GM19238 (cell line): ENCODE results near the gene MRPL30.
"Not testable (repeated sequence)": the region's sequence is repeated elsewhere in the genome, so short reads cannot be mapped to it uniquely, and the experiment has no call there.

Source experiments
- DNase-seq: peaks from one replicate; pipeline ENCODE4 v3.0.0; 2011; ENCODE audit warnings: low spot score; ENCODE audit not compliant: insufficient read length

MRPL30 gene

DNA sequence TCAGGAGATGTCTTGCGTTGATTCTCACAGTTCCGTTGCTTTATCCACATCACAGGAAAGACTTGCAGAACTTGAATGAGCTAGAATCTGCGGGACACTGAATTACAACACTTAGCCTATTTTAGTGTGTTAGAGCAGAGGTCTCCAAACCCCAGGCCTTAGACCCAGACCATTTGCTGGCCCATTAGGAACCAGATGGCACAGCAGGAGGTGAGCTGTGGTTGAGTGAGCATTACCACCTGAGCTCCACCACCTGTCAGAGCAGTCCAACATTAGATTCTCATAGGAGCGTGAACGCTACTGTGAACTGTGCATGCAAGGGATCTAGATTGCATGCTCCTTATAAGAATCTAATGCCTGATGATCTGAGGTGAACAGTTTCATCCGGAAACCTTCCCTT, 3.8 kb downstream of the MRPL30 start:
- no peak for DNase-seq

DNA sequence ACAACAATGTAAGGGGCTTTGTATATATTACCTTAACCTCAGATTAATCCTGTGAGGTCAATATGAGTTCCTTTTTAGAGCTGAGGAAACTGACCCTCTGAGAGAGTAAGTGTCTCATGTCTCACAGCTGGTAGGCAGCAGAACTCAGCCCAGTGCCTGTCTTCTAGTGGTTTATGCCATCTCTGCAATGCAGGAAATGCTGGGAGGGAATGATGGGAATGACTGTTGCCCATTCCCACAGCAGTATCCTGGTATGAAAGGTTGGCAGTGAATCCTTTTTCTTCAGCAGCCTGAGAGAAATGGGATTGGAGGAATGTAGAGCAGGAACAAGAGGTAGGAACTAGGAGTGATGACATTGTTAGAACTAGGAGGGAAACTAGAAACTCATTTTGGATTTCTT, 6.0 kb downstream of the MRPL30 start:
- DNase-seq = no peak

DNA sequence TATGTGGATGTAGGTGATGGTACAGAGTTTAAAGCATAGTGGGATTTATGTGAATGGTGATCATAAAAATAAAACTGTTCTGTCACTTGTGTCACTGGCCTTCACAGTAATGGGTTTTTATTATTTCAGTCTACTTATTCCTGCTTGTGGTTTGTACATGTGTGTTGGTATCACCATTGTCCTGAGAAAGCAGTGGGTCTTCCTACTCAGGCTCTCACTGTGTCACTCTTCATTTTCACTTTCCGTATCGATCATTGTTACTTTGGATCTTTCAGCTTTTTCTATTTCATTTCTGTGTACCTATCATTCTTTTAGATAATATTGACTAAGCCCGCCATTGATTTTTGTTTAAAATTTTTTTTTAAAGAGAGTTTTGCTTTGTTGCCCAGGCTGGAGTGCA, 7.4 kb downstream of the MRPL30 start:
- DNase-seq = no peak

DNA sequence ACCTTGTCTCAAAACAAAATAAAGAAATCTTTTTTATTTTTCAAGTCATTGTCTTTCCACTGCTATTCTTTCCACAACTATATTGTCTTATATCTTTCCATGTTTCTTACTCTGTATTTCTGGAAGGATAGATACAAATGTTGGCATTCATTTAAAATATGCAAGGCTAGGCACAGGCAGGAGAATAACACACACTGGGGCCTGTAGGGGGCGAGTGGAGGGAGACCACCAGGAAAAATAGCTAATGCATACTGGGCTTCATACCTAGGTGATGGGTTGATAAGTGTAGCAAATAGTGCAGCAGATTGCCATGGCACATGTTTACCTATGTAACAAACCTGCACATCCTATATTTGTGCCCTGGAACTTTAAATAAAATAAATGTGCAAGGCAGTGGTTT, 9.6 kb downstream of the MRPL30 start:
- DNase-seq = no peak

DNA sequence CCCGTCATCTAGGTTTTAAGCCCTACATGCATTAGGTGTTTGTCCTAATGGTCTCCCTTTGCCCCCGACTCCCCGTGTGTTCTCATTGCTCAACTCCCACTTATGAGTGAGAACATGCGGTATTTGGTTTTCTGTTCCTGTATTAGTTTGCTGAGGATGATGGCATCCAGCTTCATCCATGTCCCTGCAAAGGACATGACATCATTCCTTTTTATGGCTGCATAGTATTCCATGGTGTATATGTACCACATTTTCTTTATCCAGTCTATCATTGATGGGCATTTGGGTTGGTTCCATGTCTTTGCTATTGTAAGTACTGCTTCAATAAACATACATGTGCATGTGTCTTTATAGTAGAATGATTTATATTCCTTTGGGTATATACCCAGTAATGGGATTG, 11.4 kb downstream of the MRPL30 start:
- not testable (repeated sequence) for DNase-seq

DNA sequence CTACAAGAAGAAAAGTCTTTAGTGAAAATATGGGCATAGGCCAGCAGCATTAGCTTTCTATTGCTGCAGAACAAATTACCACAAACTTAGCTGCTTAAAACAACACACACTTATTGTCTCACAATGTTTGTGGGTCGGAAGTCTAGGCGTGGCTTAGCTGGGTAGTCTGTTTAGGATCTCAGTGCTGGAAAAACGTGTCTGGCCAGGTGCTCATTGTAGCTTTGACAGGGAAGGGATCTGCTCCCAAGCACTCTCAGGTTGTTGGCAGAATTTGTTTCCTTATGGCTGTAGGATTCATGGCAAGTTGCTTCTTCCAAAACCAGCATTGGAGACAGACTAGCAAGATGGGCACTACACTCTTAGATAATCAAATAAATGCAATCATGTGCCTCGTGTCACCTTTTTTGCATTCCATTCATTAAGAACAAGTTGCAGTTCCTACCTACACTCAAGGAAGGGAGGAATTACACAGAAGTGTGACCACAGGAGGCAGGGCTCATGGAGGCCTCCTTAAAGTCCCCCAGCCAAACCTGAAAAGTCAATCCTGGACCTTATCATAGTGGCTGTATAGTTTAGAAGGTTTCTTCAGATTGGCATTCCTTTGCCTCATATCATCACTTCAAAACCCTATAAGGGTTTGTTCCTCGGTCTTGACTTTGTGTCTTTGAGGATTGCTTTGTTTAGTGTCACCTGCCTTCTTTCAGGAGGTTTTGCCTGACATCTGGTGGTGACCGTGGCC, 17.3 kb downstream of the MRPL30 start:
- DNase-seq = no peak

DNA sequence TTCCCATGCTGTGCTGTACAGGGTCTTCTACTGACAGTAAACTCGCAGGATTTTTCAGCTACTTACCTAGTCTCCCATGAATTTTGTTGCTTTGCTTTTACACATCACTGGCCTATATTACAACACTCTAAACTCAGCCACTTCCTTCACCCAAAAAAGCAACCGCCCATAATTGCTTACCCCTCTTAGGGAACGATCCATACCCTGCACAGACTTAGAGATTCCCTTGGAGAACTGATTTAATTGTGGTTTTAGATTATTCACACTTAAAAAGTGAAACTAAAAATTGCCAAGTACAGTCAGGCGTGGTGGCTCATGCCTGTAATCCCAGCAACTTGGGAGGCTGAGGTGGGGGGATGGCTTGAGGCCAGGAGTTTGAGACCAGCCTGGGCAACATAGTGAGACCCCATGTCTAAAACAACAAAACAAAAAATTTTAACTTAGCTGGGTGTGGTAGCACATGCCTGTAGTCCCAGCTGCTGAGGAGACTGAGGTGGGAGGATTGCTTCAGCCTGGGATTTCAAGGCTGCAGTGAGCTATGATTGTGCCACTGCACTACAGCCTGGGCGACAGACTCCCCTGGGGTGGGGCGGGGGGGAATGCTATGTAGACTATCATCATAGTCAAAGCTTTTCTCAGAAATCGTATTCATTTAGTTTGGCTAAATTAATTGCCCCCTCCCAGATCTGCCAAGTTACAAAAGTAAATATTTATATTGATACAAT, 19.3 kb downstream of the MRPL30 start:
- no peak for DNase-seq

DNA sequence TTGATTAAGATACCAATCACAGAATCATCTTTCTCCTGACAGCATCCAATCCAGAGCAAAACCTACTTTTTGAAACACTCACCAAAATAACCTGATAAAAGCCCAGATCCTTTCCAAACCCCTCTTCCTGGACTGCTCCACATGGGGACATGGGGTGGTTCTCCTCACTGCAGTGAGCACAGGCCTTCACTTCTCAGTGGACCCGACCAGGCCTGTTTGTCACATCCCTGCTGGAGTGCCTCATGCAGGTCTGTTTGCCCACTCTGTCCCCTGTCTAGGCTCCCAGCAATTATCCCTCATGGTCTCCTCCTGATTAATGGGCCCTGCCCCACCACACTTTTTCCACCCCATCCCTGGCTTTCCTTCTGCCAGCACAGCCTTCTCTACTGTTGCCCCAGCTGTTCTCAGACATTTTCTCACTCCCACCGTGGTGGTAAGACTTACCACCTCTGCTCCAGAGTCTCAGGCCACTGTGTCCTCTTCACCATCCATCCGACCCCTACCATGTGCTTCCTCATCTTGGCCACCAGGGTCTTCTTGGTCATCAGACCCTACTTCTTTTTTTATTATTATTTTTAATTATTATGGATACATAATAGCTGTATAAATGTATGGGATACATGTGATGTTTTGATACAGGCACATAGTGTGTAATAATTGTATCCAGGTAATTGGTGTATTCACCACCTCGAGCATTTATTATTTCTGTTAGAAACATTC, 21.1 kb downstream of the MRPL30 start:
- DNase-seq = no peak

DNA sequence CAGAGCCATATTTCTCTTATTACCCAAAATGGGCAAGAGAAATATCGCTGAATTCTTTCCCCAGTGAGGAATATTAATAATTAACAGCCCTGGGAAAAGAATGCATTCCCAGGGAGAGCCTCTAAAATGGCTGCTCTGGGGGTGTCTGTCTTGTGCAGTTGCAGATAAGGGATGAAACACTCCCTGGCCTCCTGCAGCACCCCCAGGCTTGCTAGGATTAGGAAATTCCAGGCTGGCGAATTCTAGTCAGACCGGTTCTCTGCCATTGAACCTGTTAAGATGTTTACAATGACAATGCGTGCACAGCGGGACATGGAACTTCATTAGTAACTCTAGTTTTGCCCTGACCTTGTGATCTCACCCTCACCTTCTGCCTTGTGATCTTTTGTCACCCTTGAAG, 24.5 kb downstream of the MRPL30 start:
- DNase-seq = no peak

DNA sequence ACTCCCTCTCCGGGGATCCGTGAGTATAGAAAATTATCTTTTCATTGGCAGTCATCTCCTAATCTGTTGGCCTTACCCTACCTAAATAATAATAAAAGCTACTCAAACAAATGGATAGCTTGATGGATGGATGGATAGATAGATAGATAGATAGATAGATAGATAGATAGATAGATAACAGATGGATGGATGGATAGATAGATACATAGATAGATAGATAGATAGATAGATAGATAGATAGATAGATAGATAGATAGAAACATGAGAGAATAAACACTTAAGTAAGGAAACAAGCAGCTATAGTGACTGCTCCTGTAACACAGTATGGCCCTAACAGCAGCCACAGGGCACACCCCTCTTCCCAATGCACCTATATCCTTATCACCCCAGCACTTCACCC, 35.1 kb downstream of the MRPL30 start:
- DNase-seq = no peak

DNA sequence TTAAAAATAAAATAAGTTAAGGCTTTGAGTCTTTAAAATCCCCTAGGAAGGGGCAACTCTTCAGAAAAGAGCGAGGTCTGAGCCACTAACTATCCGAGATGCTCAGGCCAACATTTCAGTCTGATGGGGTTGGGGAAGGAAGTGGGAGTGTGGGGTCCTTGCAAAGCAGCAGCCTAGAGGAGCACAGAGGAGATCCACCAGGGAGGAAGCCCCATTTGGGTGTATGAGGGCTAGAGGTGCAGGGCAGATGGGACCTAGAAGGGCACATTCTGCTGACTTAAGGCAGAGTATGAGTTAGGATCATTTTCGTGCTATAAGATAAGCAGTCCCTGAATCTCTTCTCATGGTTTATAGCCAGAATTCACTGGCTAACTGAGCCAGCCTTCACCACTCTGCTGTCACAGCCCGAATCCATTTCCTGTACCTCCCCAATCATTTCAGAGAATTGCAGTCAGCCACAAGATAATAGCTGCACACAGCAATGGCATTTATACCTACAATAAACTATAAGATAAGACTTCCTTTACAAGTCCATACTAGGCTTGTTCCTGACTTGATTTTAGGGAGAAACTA, 37.0 kb downstream of the MRPL30 start:
- DNase-seq = no peak

DNA sequence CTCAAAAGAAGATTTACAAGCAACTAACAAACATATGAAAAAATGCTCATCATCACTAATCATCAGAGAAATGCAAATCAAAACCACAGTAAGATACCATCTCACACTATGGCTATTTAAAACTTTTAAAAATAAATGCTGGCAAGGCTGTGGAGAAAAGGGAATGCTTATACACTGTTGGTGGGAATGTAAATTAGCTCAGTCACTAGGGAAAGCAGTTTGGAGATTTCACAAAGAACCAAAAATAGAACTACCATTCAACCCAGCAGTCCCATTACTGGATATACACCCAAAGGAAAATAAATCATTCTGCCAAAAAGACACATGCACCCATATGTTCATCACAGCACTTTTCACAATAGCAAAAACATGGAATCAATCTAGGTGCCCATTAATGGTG, 52.2 kb downstream of the MRPL30 start:
- not testable (repeated sequence) for DNase-seq

DNA sequence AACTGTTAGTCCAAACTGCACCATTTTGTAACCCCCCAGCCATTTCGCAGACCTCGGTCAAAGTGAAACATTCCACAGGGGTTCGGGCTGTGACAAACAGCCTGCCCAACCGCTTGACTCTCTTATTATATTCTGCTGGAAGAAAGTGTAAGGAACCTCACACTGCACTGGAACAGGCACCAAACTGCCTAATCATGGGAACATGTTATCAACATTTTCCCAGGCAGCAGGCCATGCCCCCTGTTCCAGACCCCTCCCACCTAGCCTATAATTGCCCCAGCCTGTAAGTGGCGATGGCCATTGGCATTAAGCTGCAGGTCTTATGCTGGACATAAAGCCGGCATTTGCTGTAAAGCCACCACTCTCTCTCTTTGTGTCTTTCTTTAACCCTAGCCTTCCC, 57.6 kb downstream of the MRPL30 start:
- DNase-seq = no peak

DNA sequence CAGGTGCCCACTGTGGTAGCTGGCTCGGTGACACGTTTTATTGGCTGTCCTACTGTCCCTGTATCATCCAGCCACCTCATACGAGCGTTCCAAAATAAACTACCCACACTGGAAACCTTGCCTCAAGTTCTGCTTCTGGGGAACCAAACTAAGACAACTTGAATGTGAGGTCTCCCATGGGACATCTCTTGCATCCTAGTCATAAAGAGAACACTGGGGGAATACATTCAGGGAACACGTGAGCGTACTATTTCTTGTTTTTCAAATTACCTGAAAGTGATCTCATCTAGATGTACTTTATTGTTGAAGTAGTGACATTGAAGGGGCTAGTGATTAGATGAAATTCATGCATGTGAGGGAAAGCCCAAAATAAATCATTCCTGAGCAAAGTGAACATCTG, 59.4 kb downstream of the MRPL30 start:
- no peak for DNase-seq

DNA sequence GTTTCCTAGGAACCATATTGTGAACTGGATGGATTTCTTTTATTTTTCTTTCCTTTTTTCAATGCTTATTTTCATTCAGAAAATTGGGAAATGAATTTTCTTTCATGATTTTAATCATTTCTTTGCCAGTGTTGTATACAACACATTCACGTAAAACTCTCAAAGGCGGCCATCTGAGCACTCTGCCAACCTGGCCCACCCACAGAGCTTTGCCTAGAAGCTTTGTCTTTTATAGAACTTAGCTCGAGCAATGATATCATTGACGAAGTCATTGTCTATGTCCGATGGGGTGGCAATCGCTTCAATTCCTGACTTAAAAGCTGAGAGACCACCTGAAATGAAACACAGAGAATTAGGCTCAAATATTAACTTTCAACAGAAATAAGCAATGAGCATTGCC, 61.2 kb downstream of the MRPL30 start:
- DNase-seq = no peak
